Endodermal cell (in vitro differentiated cells): Measurements from ENCODE around the gene SPIN1. TPM values are rescaled to one million over a fixed set of nuclear protein-coding genes. Genes with fewer than 3 reads are reported as not detected.

Source experiments
- DNase-seq: peaks from one replicate; pipeline ENCODE4 v3.0.0-alpha.2; 2017
- H3K27ac ChIP-seq: 2 replicates; pipeline ENCODE4 v1.5.1; 2013; ENCODE audit warnings: mild to moderate bottlenecking, low read depth, low read length, moderate library complexity
- H3K27me3 ChIP-seq: 2 replicates; pipeline ENCODE4 v1.6.1; 2013; ENCODE audit warnings: mild to moderate bottlenecking, low read length, moderate library complexity; ENCODE audit not compliant: insufficient read depth, control insufficient read depth, poor library complexity, severe bottlenecking
- H3K36me3 ChIP-seq: 2 replicates; pipeline ENCODE4 v1.7.0; 2013; ENCODE audit warnings: mild to moderate bottlenecking, low read length, moderate library complexity; ENCODE audit not compliant: control insufficient read depth, insufficient read depth
- H3K4me1 ChIP-seq: one replicate; pipeline ENCODE4 v1.7.0; 2013; ENCODE audit warnings: low read length; ENCODE audit not compliant: control insufficient read depth, insufficient read depth
- H3K4me3 ChIP-seq: 2 replicates; pipeline ENCODE4 v1.5.1; 2013; ENCODE audit warnings: mild to moderate bottlenecking, low read length, moderate library complexity
- H3K9ac ChIP-seq: 2 replicates; pipeline ENCODE4 v1.6.1; 2013; ENCODE audit warnings: mild to moderate bottlenecking, low read length, moderate library complexity; ENCODE audit not compliant: poor library complexity, severe bottlenecking; ENCODE audit errors: extremely low read depth
- H3K9me3 ChIP-seq: 2 replicates; pipeline ENCODE4 v1.6.1; 2013; ENCODE audit warnings: mild to moderate bottlenecking, low read length, moderate library complexity; ENCODE audit not compliant: control insufficient read depth
- H3K27ac Mint-ChIP-seq: 2 replicates; pipeline ENCODE4 v1.8.0; 2020; ENCODE audit warnings: mixed read lengths
- H3K27me3 Mint-ChIP-seq: 2 replicates; pipeline ENCODE4 v1.8.0; 2021; ENCODE audit warnings: mild to moderate bottlenecking, mixed read lengths; ENCODE audit not compliant: insufficient read depth
- H3K36me3 Mint-ChIP-seq: 2 replicates; pipeline ENCODE4 v1.8.0; 2020; ENCODE audit warnings: low read depth, mixed read lengths
- H3K4me1 Mint-ChIP-seq: 2 replicates; pipeline ENCODE4 v1.8.0; 2020; ENCODE audit warnings: mixed read lengths
- H3K4me3 Mint-ChIP-seq: 2 replicates; pipeline ENCODE4 v1.8.0; 2020; ENCODE audit warnings: mild to moderate bottlenecking, moderate library complexity, mixed read lengths
- H3K9me3 Mint-ChIP-seq: 2 replicates; pipeline ENCODE4 v1.8.0; 2020; ENCODE audit warnings: mild to moderate bottlenecking, mixed read lengths
- CTCF ChIP-seq: fragments of 200-600 bp; sonication (generic); conservative IDR thresholded peaks from 2 replicates; pipeline ENCODE4 v1.5.0; 2021; ENCODE audit warnings: antibody characterized with exemption, mild to moderate bottlenecking
- WGBS, 2 experiments: methylation state at CpG; one replicate each; pipeline versions ENCODE4 v1.1.5 to v1.1.7; 2013; ENCODE audit warnings: missing lambda C conversion rate in 2 of 2, mixed read lengths in 1 of 2; ENCODE audit not compliant: insufficient coverage in 1 of 2, insufficient read length in 1 of 2; 5-methylcytosine and 5-hydroxymethylcytosine counted together
- total RNA-seq, 2 donors: library from RNA; stranded (reverse); fragmentation: NEBNext Ultra II Directional in 1 of 2; extraction: Animal tissue kit (Norgen Biotek cat#: 25700) in 1 of 2; gene quantifications; 2 replicates in 1 of 2; 3 replicates in 1 of 2; pipeline ENCODE4 v1.2.1, GENCODE V29; 2021

Gene SPIN1
- total RNA-seq, 2 donors from 2014 or later = 117 to 129 TPM

GRCh38 chr9:88358723-88359122, 29.5 kb upstream of the SPIN1 start:
- Mint-ChIP-seq H3K36me3 (peaks cover 4% of the 10 kb centered on the region), H3K4me3 (no peak overlapping the region), H3K27me3 (no peaks in the 10 kb centered on the region), H3K9me3 (peaks cover 25% of the 10 kb centered on the region), H3K27ac (no peak overlapping the region), H3K4me1 (no peaks in the 10 kb centered on the region)
- TF ChIP-seq CTCF = no peak
- Histone ChIP-seq H3K27ac (no peak overlapping the region), H3K4me1 (no peaks in the 10 kb centered on the region), H3K4me3 (no peak overlapping the region), H3K9ac (no peak overlapping the region), H3K9me3 (no peaks in the 10 kb centered on the region), H3K27me3 (no peaks in the 10 kb centered on the region), H3K36me3 (no peaks in the 10 kb centered on the region)
- 95 to 100% methylated on average over 2 to 4 of the region's 4 CpGs for WGBS, 2 experiments
- no peak for DNase-seq

- H3K9me3 Mint-ChIP-seq = peaks cover 13% of the 10 kb centered on the region
Measured at GRCh38 chr9:88359974-88360373, 28.3 kb upstream of the SPIN1 start.

GRCh38 chr9:88362681-88363080, 25.6 kb upstream of the SPIN1 start:
- Mint-ChIP-seq H3K27me3 (no peaks in the 10 kb centered on the region), H3K4me1 (no peaks in the 10 kb centered on the region), H3K36me3 (peaks cover 4% of the 10 kb centered on the region), H3K9me3 (peaks cover 16% of the 10 kb centered on the region), H3K27ac (no peak overlapping the region), H3K4me3 (no peak overlapping the region)
- H3K36me3 ChIP-seq = no peaks in the 10 kb centered on the region
- no peak overlapping the region for H3K9ac ChIP-seq
- DNase-seq = no peak
- TF ChIP-seq CTCF = no peak
- H3K4me3 ChIP-seq = no peak overlapping the region
- no peaks in the 10 kb centered on the region for H3K4me1 ChIP-seq
- H3K9me3 ChIP-seq = peaks cover 5% of the 10 kb centered on the region
- no peak overlapping the region for H3K27ac ChIP-seq
- H3K27me3 ChIP-seq = no peaks in the 10 kb centered on the region
- 86 to 89% methylated on average over 1 to 2 of the region's 2 CpGs for WGBS, 2 experiments

More at GRCh38 chr9:88359974-88360373, 28.3 kb upstream of the SPIN1 start:
- no peaks in the 10 kb centered on the region for H3K36me3 Mint-ChIP-seq
- Histone ChIP-seq H3K9ac (no peak overlapping the region), H3K27ac (no peak overlapping the region), H3K27me3 (no peaks in the 10 kb centered on the region), H3K4me1 (no peaks in the 10 kb centered on the region), H3K9me3 (no peaks in the 10 kb centered on the region), H3K4me3 (no peak overlapping the region), H3K36me3 (no peaks in the 10 kb centered on the region)
- WGBS, 2 experiments = 92 to 100% methylated on average over 2 to 3 of the region's 3 CpGs
- no peak for DNase-seq
- H3K27me3 Mint-ChIP-seq = no peaks in the 10 kb centered on the region
- no peaks in the 10 kb centered on the region for H3K4me1 Mint-ChIP-seq
- no peak overlapping the region for H3K27ac Mint-ChIP-seq
- H3K4me3 Mint-ChIP-seq = no peak overlapping the region
- TF ChIP-seq CTCF = no peak
